ENCODE results near the gene MAPKAPK2.
"Not testable (repeated sequence)": the region's sequence is repeated elsewhere in the genome, so short reads cannot be mapped to it uniquely, and the experiment has no call there.

MAPKAPK2 gene

DNA sequence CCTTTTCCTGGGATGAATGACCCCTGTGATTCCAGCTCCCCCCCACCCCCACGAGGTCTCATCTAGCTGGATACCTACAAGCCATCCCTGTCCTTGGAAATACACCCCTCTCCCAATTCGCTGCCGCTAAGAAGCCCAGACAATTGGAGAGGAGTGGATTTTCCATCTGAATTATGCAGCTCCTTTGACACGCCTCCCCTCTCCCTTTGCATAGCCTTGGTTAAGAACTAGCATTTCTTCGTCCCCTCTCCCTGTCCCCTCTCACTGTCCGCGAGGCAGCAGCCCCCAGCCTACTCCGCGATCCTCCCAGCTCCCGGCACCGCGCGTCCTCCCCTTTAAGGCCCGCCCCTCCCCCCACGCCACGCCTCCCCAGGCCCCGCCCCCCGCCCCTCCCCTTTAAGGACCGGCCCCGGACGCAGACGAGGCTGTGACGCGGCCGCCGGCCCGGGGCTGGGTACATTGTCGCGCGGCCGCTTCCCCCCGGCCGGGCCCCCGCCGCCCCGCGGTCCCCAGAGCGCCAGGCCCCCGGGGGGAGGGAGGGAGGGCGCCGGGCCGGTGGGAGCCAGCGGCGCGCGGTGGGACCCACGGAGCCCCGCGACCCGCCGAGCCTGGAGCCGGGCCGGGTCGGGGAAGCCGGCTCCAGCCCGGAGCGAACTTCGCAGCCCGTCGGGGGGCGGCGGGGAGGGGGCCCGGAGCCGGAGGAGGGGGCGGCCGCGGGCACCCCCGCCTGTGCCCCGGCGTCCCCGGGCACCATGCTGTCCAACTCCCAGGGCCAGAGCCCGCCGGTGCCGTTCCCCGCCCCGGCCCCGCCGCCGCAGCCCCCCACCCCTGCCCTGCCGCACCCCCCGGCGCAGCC lies at the start of gene MAPKAPK2:
Gene MAPKAPK2, plus strand, starts transcription at position 428 of the 856 bp plus-strand sequence. Its CDS starts 325 bp downstream, at position 753.
- Histone ChIP-seq H3K27ac (ENCODE audit: low read length) (peak within 1 kb of the TSS; percentile 96), H3K4me1 (ENCODE audit: control insufficient read depth, insufficient read depth, low read length) (peaks cover 37% of the 10 kb centered on the region), H3K36me3 (ENCODE audit: control insufficient read depth in 2 of 2, insufficient read depth in 2 of 2, low read length in 2 of 2) (no peaks in the 10 kb centered on the region), H3K4me3 (ENCODE audit: low read length in 2 of 2) (peak within 1 kb of the TSS; percentile 86 to 92), H3K9me3 (ENCODE audit: control insufficient read depth in 2 of 2, low read length in 2 of 2) (no peaks in the 10 kb centered on the region), H3K9ac (ENCODE audit: low read length in 2 of 2) (peak within 1 kb of the TSS; percentile 92 to 97), H3K27me3 (ENCODE audit: control insufficient read depth in 1 of 2, insufficient read depth in 2 of 2, low read length in 2 of 2) (no peaks in the 10 kb centered on the region)

DNA sequence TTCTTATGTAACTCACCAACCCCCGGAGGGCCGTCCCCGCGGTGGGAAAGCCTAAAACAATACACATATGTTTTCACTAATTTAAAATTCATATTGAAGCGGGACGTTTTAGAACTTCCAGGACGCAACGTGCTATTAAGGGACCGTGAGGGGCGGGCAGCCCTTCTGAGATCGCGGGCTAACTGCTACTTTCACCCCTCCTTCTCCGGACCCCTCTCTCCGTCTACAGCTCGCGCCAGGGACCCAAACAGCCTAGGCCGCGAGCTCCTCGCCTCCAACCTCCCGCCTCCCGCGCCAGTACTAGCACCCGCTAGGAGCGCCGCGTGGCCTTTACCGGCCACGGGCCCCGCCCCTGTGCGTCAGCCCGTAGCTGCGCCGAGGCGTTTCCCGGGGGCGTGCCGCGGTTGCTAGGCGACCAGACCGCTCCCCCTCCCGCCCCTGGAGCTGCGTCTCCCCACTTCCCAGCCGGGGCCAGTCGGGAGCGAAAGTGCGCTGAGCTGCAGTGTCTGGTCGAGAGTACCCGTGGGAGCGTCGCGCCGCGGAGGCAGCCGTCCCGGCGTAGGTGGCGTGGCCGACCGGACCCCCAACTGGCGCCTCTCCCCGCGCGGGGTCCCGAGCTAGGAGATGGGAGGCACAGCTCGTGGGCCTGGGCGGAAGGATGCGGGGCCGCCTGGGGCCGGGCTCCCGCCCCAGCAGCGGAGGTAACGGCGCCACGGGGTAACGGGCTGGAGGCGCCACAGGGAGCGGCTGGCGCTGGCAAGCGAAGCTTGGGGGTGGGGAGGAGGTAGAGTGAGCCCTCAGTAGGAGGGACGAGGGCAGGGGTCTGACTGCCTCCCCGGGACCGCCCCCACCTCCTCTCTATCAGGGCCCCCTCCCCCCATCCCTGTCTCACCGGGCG lies 49.4 kb upstream of the MAPKAPK2 start, which contains the start of gene DYRK3:
Gene DYRK3, plus strand, starts transcription at position 457 of the 898 bp plus-strand sequence. Its CDS starts 168 bp downstream, at position 625.
- Histone ChIP-seq H3K4me3 (ENCODE audit: low read length in 2 of 2) (peak within 1 kb of the TSS; percentile 72 to 86), H3K4me1 (ENCODE audit: control insufficient read depth, insufficient read depth, low read length) (peaks cover 11% of the 10 kb centered on the region), H3K27me3 (ENCODE audit: control insufficient read depth in 1 of 2, insufficient read depth in 2 of 2, low read length in 2 of 2) (no peaks in the 10 kb centered on the region), H3K9me3 (ENCODE audit: control insufficient read depth in 2 of 2, low read length in 2 of 2) (no peaks in the 10 kb centered on the region), H3K27ac (ENCODE audit: low read length) (peak within 1 kb of the TSS; percentile 59), H3K36me3 (ENCODE audit: control insufficient read depth in 2 of 2, insufficient read depth in 2 of 2, low read length in 2 of 2) (no peaks in the 10 kb centered on the region), H3K9ac (ENCODE audit: low read length in 2 of 2) (peak within 1 kb of the TSS; percentile 68 to 83)

DNA sequence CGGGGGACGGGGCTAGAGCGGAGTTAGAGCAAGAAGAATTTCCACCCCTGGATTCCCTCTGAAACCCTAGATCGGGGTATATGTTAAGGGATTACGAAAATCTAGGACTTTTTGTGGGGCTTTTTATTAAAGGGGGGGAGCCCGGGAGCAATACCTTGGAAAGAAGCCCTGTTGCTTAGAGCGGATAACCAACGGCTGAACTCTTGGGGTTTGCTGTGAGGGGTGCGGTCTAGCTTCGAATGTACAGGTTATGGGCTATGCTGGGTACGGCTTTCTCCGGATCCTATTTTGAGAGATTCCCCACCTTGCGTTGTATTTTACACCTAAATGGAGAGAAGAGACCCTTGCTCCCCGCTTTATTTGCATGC lies 48.7 kb upstream of the MAPKAPK2 start:
- H3K27ac ChIP-seq (ENCODE audit: low read length), result peak overlapping the region; percentile 32
- no peaks in the 10 kb centered on the region for H3K9me3 ChIP-seq (ENCODE audit: control insufficient read depth in 2 of 2, low read length in 2 of 2)
- H3K36me3 ChIP-seq (ENCODE audit: control insufficient read depth in 2 of 2, insufficient read depth in 2 of 2, low read length in 2 of 2), result no peaks in the 10 kb centered on the region
- H3K9ac ChIP-seq (ENCODE audit: low read length in 2 of 2), result peak overlapping the region; percentile 48 to 83
- peaks cover 11% of the 10 kb centered on the region for H3K4me1 ChIP-seq (ENCODE audit: control insufficient read depth, insufficient read depth, low read length)
- peak overlapping the region; percentile 72 to 86 for H3K4me3 ChIP-seq (ENCODE audit: low read length in 2 of 2)
- H3K27me3 ChIP-seq (ENCODE audit: control insufficient read depth in 1 of 2, insufficient read depth in 2 of 2, low read length in 2 of 2), result no peaks in the 10 kb centered on the region

DNA sequence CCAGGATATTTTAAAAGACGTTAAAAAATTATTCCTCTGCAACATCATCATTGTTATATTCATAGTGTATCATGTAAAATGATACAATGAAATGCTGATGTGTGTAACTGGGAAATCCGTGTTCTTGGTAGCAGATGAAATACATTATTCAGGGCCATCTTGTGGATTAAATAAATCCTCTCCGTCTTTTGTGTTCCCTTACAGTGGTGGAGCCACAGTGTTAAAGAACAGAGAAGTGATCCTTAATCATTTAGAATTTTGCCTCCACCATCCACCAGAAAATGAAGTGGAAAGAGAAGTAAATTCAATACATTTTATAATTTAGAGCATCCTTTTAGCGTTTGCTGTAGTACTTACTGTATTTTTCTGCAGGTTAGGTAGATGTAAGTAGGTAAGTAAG lies 48.0 kb upstream of the MAPKAPK2 start:
- H3K4me3 ChIP-seq (ENCODE audit: low read length in 2 of 2), result no peak overlapping the region
- no peak overlapping the region for H3K9ac ChIP-seq (ENCODE audit: low read length in 2 of 2)
- no peaks in the 10 kb centered on the region for H3K9me3 ChIP-seq (ENCODE audit: control insufficient read depth in 2 of 2, low read length in 2 of 2)
- H3K27me3 ChIP-seq (ENCODE audit: control insufficient read depth in 1 of 2, insufficient read depth in 2 of 2, low read length in 2 of 2), result no peaks in the 10 kb centered on the region
- no peaks in the 10 kb centered on the region for H3K36me3 ChIP-seq (ENCODE audit: control insufficient read depth in 2 of 2, insufficient read depth in 2 of 2, low read length in 2 of 2)
- no peak overlapping the region for H3K27ac ChIP-seq (ENCODE audit: low read length)
- peaks cover 11% of the 10 kb centered on the region for H3K4me1 ChIP-seq (ENCODE audit: control insufficient read depth, insufficient read depth, low read length)

DNA sequence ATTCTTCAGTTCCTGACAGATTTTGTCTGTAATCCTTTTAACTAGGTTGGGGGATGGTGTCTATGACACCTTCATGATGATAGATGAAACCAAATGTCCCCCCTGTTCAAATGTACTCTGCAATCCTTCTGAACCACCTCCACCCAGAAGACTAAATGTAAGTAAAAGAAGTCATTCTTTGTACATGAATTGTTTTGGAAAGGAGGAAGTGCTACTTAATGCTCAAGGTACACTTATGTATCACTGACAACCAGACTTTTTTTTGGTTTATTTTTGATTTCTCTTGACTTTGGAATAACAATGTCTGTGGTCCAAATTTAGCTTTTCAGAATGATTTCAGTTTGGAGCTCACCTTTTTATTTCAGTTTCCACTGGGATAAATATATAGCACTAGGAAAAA lies 47.1 kb upstream of the MAPKAPK2 start:
- H3K9ac ChIP-seq (ENCODE audit: low read length in 2 of 2), result no peak overlapping the region

DNA sequence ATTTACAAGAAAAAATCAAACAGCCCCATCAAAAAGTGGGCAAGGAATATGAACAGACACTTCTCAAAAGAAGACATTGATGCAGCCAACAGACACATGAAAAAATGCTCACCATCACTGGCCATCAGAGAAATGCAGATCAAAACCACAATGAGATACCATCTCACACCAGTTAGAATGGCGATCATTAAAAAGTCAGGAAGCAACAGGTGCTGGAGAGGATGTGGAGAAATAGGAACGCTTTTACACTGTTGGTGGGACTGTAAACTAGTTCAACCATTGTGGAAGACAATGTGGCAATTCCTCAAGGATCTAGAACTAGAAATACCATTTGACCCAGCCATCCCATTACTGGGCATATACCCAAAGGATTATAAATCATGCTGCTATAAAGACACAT lies 42.6 kb upstream of the MAPKAPK2 start:
- H3K9me3 ChIP-seq (ENCODE audit: control insufficient read depth in 2 of 2, low read length in 2 of 2); H3K36me3 ChIP-seq (ENCODE audit: control insufficient read depth in 2 of 2, insufficient read depth in 2 of 2, low read length in 2 of 2); H3K27me3 ChIP-seq (ENCODE audit: control insufficient read depth in 1 of 2, insufficient read depth in 2 of 2, low read length in 2 of 2); H3K4me3 ChIP-seq (ENCODE audit: low read length in 2 of 2); H3K9ac ChIP-seq (ENCODE audit: low read length in 2 of 2); H3K27ac ChIP-seq (ENCODE audit: low read length); H3K4me1 ChIP-seq (ENCODE audit: control insufficient read depth, insufficient read depth, low read length): not testable (repeated sequence)

More for the DNA sequence above, 47.1 kb upstream of the MAPKAPK2 start:
- no peaks in the 10 kb centered on the region for H3K27me3 ChIP-seq (ENCODE audit: control insufficient read depth in 1 of 2, insufficient read depth in 2 of 2, low read length in 2 of 2)
- H3K4me3 ChIP-seq (ENCODE audit: low read length in 2 of 2), result no peak overlapping the region
- no peaks in the 10 kb centered on the region for H3K36me3 ChIP-seq (ENCODE audit: control insufficient read depth in 2 of 2, insufficient read depth in 2 of 2, low read length in 2 of 2)
- H3K4me1 ChIP-seq (ENCODE audit: control insufficient read depth, insufficient read depth, low read length), result peaks cover 11% of the 10 kb centered on the region
- no peaks in the 10 kb centered on the region for H3K9me3 ChIP-seq (ENCODE audit: control insufficient read depth in 2 of 2, low read length in 2 of 2)
- no peak overlapping the region for H3K27ac ChIP-seq (ENCODE audit: low read length)

DNA sequence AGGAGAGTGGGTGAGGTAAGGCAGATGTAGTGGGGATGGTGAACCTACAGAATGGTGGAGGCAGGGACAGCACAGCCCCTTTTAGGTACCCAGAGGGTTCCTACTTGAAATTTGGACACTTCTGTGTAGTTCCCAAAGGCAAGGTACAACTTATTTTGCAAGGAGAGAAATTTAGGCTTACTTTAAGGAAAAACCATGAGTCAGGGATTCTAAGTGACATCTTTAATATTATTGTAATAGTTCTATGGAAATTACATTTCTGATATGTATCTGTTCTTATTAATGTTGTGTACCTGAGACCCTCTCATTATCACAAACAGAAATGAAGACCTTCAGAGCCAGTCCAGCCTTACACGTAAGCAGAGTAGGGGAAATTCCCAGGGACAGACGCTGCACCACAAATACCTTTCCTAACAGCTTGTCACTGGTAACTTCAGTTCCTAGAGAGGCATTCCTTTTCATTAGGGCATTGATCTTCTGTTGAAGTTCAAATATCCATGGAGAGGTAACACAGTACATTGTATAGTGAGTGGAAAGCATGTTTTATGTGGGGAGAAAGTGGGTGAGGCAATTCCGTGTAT lies 41.5 kb upstream of the MAPKAPK2 start:
- no peaks in the 10 kb centered on the region for H3K4me1 ChIP-seq (ENCODE audit: control insufficient read depth, insufficient read depth, low read length)

DNA sequence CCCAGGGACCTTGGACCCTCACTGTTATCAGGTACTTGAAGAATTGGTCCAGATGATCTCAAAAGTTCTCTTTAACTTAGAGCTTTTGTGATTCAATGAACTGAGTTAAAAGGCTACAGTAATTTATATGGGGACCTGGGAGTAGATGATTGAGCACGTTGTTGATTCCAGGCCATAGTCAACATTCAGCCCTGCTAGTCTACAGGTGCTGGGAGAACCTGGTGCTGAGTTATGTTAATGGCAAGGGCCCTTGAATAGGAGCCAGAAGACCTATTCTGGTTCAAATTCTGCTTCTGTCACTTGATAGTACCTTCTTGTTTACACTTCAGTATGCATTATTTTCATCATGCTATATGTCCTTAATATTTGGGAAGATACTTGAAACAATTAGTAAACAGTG lies 38.2 kb upstream of the MAPKAPK2 start:
- Histone ChIP-seq H3K4me3 (ENCODE audit: low read length in 2 of 2) (no peak overlapping the region), H3K27me3 (ENCODE audit: control insufficient read depth in 1 of 2, insufficient read depth in 2 of 2, low read length in 2 of 2) (no peaks in the 10 kb centered on the region), H3K9ac (ENCODE audit: low read length in 2 of 2) (no peak overlapping the region), H3K4me1 (ENCODE audit: control insufficient read depth, insufficient read depth, low read length) (no peaks in the 10 kb centered on the region), H3K9me3 (ENCODE audit: control insufficient read depth in 2 of 2, low read length in 2 of 2) (no peaks in the 10 kb centered on the region), H3K27ac (ENCODE audit: low read length) (no peak overlapping the region), H3K36me3 (ENCODE audit: control insufficient read depth in 2 of 2, insufficient read depth in 2 of 2, low read length in 2 of 2) (peaks cover 3 to 13% of the 10 kb centered on the region in 2 donors)

More for the DNA sequence above, 41.5 kb upstream of the MAPKAPK2 start:
- no peaks in the 10 kb centered on the region for H3K27me3 ChIP-seq (ENCODE audit: control insufficient read depth in 1 of 2, insufficient read depth in 2 of 2, low read length in 2 of 2)
- H3K9ac ChIP-seq (ENCODE audit: low read length in 2 of 2), result no peak overlapping the region
- H3K36me3 ChIP-seq (ENCODE audit: control insufficient read depth in 2 of 2, insufficient read depth in 2 of 2, low read length in 2 of 2), result peaks cover 3 to 6% of the 10 kb centered on the region in 2 donors
- H3K4me3 ChIP-seq (ENCODE audit: low read length in 2 of 2), result no peak overlapping the region
- H3K9me3 ChIP-seq (ENCODE audit: control insufficient read depth in 2 of 2, low read length in 2 of 2), result no peaks in the 10 kb centered on the region
- H3K27ac ChIP-seq (ENCODE audit: low read length), result no peak overlapping the region

DNA sequence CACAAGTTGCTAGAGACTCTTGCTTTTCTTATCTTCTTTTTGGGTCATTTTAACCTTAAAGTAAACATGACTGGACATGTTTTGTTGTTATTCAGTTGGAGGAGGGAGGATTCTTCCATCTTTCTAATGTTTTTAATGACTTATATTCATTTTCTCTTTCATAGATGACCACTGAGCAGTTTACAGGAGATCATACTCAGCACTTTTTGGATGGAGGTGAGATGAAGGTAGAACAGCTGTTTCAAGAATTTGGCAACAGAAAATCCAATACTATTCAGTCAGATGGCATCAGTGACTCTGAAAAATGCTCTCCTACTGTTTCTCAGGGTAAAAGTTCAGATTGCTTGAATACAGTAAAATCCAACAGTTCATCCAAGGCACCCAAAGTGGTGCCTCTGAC lies 37.5 kb upstream of the MAPKAPK2 start:
- Histone ChIP-seq H3K27me3 (ENCODE audit: control insufficient read depth in 1 of 2, insufficient read depth in 2 of 2, low read length in 2 of 2) (no peaks in the 10 kb centered on the region), H3K27ac (ENCODE audit: low read length) (no peak overlapping the region), H3K9me3 (ENCODE audit: control insufficient read depth in 2 of 2, low read length in 2 of 2) (no peaks in the 10 kb centered on the region), H3K4me1 (ENCODE audit: control insufficient read depth, insufficient read depth, low read length) (no peaks in the 10 kb centered on the region), H3K4me3 (ENCODE audit: low read length in 2 of 2) (no peak overlapping the region), H3K36me3 (ENCODE audit: control insufficient read depth in 2 of 2, insufficient read depth in 2 of 2, low read length in 2 of 2) (peaks cover 3 to 13% of the 10 kb centered on the region in 2 donors), H3K9ac (ENCODE audit: low read length in 2 of 2) (no peak overlapping the region)

DNA sequence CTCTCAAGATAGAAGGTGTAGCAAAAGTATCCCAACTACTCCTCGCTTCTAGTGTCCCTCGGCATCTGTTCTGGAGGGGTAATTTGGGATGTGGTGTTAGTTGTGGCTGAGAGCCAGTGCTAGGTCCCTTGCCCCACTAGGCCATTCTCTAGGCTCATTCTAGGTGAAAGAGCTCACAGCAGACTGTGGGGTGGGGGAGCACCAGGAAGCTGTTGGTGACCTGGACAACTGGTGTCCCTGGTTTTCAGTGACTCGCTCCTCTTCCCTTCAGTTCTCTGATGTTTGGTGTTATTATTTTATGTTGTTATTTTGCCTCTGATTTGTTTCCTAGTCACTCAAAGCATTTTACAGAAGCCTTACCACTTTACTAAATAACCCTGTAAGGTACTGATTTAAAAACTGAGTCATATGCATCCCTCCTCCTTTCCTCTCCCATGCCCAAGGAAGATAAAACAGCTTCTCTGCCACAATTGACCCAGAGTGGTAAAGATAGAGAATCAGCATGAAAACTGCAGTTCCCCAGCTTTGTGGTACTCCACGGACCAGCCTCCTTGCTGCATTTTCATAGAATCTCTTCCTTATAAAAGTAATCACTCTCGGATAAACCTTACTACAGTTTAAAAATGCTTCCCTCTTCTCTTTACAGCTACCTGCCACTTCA lies 35.3 kb upstream of the MAPKAPK2 start:
- H3K9ac ChIP-seq (ENCODE audit: low read length in 2 of 2), result no peak overlapping the region

More for the DNA sequence above, 35.3 kb upstream of the MAPKAPK2 start:
- H3K4me3 ChIP-seq (ENCODE audit: low read length in 2 of 2), result no peak overlapping the region
- no peaks in the 10 kb centered on the region for H3K4me1 ChIP-seq (ENCODE audit: control insufficient read depth, insufficient read depth, low read length)
- peaks cover 3 to 13% of the 10 kb centered on the region in 2 donors for H3K36me3 ChIP-seq (ENCODE audit: control insufficient read depth in 2 of 2, insufficient read depth in 2 of 2, low read length in 2 of 2)
- H3K27me3 ChIP-seq (ENCODE audit: control insufficient read depth in 1 of 2, insufficient read depth in 2 of 2, low read length in 2 of 2), result no peaks in the 10 kb centered on the region
- no peak overlapping the region for H3K27ac ChIP-seq (ENCODE audit: low read length)
- H3K9me3 ChIP-seq (ENCODE audit: control insufficient read depth in 2 of 2, low read length in 2 of 2), result no peaks in the 10 kb centered on the region

All from stomach smooth muscle (tissue), 2 donors.